GM12878 (cell line): ENCODE measurements around the gene IL16. TPM values are rescaled to one million over a fixed set of nuclear protein-coding genes. Genes with fewer than 3 reads are reported as not detected.

Experiments
- CHD1 ChIP-seq: IDR thresholded peaks from 2 replicates; pipeline ENCODE4 v1.6.1; 2012; ENCODE audit warnings: low read depth, low read length, improper control_type of control experiment
- EZH2 ChIP-seq: IDR thresholded peaks from 2 replicates; pipeline ENCODE4 v1.6.1; 2012; ENCODE audit warnings: low read depth, mild to moderate bottlenecking, control low read depth, inconsistent platforms, low read length, borderline replicate concordance; ENCODE audit not compliant: control insufficient read depth
- FOS ChIP-seq: IDR thresholded peaks from 3 replicates; pipeline ENCODE4 v1.6.1; 2011; ENCODE audit warnings: borderline replicate concordance; ENCODE audit not compliant: insufficient read length; ENCODE audit errors: extremely low read depth
- IRF3 ChIP-seq: fragments of 450-650 bp; IDR thresholded peaks from 2 replicates; pipeline ENCODE4 v1.6.1; 2014; ENCODE audit warnings: mild to moderate bottlenecking
- JUND ChIP-seq: IDR thresholded peaks from 2 replicates; pipeline ENCODE4 v1.6.1; 2012; ENCODE audit warnings: low read depth, mild to moderate bottlenecking, low read length, improper control_type of control experiment, moderate library complexity
- LARP7 ChIP-seq: fragments of 450-650 bp; IDR thresholded peaks from 2 replicates; pipeline ENCODE4 v1.6.1; 2017; ENCODE audit warnings: mild to moderate bottlenecking
- PBX3 ChIP-seq: IDR thresholded peaks from 2 replicates; pipeline ENCODE4 v1.6.1; 2011; ENCODE audit warnings: mild to moderate bottlenecking, low read depth, low read length, moderate library complexity; ENCODE audit not compliant: insufficient replicate concordance
- POLR2AphosphoS5 ChIP-seq: IDR thresholded peaks from 2 replicates; pipeline ENCODE4 v1.6.1; 2011; ENCODE audit warnings: mild to moderate bottlenecking, low read length, inconsistent platforms
- RUNX3 ChIP-seq: IDR thresholded peaks from 2 replicates; pipeline ENCODE4 v1.6.1; 2012; ENCODE audit warnings: low read length, inconsistent platforms
- SREBF2 ChIP-seq: IDR thresholded peaks from 2 replicates; pipeline ENCODE4 v1.6.1; 2012; ENCODE audit warnings: mild to moderate bottlenecking, low read length
- YBX1 ChIP-seq: fragments of 450-650 bp; IDR thresholded peaks from 2 replicates; pipeline ENCODE4 v1.6.1; 2016; ENCODE audit warnings: antibody characterized with exemption
- ZBTB40 ChIP-seq: fragments of 450-650 bp; IDR thresholded peaks from 2 replicates; pipeline ENCODE4 v1.6.1; 2016; ENCODE audit warnings: mild to moderate bottlenecking, moderate library complexity, borderline replicate concordance
- polyA plus RNA-seq, 11 experiments: library from polyadenylated mRNA; depleted of rRNA in 4 of 11; unstranded in 6 of 11; stranded (reverse) in 5 of 11; fragments of >200 nt; fragmentation: Nextera tagmentation in 4 of 11; fragmentation: Illumina TruSeq in 1 of 11; extraction: Ambion mirVana in 4 of 11; extraction: Trizol in 1 of 11; gene quantifications; 1 replicate in 1 of 11; 2 replicates in 10 of 11; pipeline versions ENCODE4 v1.2.1 to v1.2.3, GENCODE V29; 2011 to 2016; ENCODE audit warnings: inconsistent platforms in 2 of 11, missing spikeins in 2 of 11, low read depth in 1 of 11
- total RNA-seq, 4 experiments: library from RNA; depleted of rRNA in 3 of 4; stranded (reverse); fragments of >200 nt in 3 of 4; fragmentation: Illumina TruSeq in 1 of 4; extraction: Trizol in 1 of 4; gene quantifications; 2 replicates each; pipeline versions ENCODE4 v1.2.1 to v1.2.3, GENCODE V29; 2013 to 2021
- TF ChIP-seq, protein P1 (sequence below): IDR thresholded peaks from 2 replicates; pipeline ENCODE4 v1.6.1; 2011; ENCODE audit warnings: borderline replicate concordance, low read depth, mild to moderate bottlenecking, moderate library complexity, low read length; ENCODE audit not compliant: insufficient read depth, poor library complexity, severe bottlenecking
- TF ChIP-seq, protein P2 (sequence below): fragments of 150-350 bp; IDR thresholded peaks from 2 replicates; pipeline ENCODE4 v1.6.1; 2016; ENCODE audit warnings: low read depth, low read length

IL16 gene
- total and polyA plus RNA-seq, 10 of the 15 experiments (the other 5 are each of a cell fraction or from before 2014, with no cell fraction given) = 21.7 to 206 (median 44.5) TPM

- TF ChIP-seq, protein P1, sequence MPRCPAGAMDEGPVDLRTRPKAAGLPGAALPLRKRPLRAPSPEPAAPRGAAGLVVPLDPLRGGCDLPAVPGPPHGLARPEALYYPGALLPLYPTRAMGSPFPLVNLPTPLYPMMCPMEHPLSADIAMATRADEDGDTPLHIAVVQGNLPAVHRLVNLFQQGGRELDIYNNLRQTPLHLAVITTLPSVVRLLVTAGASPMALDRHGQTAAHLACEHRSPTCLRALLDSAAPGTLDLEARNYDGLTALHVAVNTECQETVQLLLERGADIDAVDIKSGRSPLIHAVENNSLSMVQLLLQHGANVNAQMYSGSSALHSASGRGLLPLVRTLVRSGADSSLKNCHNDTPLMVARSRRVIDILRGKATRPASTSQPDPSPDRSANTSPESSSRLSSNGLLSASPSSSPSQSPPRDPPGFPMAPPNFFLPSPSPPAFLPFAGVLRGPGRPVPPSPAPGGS = peak; percentile 75
- TF ChIP-seq YBX1 = no peak
- 0 out of 2 replicates have a peak, but pooled peaks have one; percentile 22 for TF ChIP-seq EZH2
- TF ChIP-seq PBX3 = no peak
- TF ChIP-seq IRF3 = no peak
- peak; percentile 30; the same call in 1 of the 2 replicates for TF ChIP-seq ZBTB40
- TF ChIP-seq FOS = no peak
- TF ChIP-seq LARP7 = no peak
- peak; percentile 74; the same call in 1 of the 2 replicates for TF ChIP-seq JUND
- TF ChIP-seq RUNX3 = no peak
- peak; percentile 72 for TF ChIP-seq POLR2AphosphoS5
- TF ChIP-seq CHD1 = no peak; the same call in 1 of the 2 replicates
- TF ChIP-seq SREBF2 = no peak
- TF ChIP-seq, protein P2, sequence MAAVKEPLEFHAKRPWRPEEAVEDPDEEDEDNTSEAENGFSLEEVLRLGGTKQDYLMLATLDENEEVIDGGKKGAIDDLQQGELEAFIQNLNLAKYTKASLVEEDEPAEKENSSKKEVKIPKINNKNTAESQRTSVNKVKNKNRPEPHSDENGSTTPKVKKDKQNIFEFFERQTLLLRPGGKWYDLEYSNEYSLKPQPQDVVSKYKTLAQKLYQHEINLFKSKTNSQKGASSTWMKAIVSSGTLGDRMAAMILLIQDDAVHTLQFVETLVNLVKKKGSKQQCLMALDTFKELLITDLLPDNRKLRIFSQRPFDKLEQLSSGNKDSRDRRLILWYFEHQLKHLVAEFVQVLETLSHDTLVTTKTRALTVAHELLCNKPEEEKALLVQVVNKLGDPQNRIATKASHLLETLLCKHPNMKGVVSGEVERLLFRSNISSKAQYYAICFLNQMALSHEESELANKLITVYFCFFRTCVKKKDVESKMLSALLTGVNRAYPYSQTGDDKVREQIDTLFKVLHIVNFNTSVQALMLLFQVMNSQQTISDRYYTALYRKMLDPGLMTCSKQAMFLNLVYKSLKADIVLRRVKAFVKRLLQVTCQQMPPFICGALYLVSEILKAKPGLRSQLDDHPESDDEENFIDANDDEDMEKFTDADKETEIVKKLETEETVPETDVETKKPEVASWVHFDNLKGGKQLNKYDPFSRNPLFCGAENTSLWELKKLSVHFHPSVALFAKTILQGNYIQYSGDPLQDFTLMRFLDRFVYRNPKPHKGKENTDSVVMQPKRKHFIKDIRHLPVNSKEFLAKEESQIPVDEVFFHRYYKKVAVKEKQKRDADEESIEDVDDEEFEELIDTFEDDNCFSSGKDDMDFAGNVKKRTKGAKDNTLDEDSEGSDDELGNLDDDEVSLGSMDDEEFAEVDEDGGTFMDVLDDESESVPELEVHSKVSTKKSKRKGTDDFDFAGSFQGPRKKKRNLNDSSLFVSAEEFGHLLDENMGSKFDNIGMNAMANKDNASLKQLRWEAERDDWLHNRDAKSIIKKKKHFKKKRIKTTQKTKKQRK = no peak
These were observed 100.0 kb downstream of the IL16 start (continued) for GRCh38 chr15:81296673-81297072.
